SK-N-SH treated with all-trans-retinoic acid at 6 μM for 48 hours (cell line): ENCODE data around the gene KRTAP19-8.

ENCODE experiments used
- ATAC-seq: fragments of 200-7000 bp; cut with Tn5 transposase; 3 replicates; pipeline ENCODE4 v1.9.1; 2020; ENCODE audit warnings: mild to moderate bottlenecking, moderate library complexity
- ARNTL ChIP-seq: fragments of 450-650 bp; formaldehyde crosslinking; IDR thresholded peaks from 2 replicates; pipeline ENCODE4 v1.5.0; 2020; ENCODE audit warnings: low read depth, mild to moderate bottlenecking, moderate library complexity, borderline replicate concordance
- BACH2 ChIP-seq: fragments of 250-450 bp; sonication (Bioruptor Pico); IDR thresholded peaks from 2 replicates; pipeline ENCODE4 v1.9.0; 2021; ENCODE audit warnings: mild to moderate bottlenecking, borderline replicate concordance
- CSDC2 ChIP-seq: fragments of 250-450 bp; sonication (Bioruptor Pico); IDR thresholded peaks from 2 replicates; pipeline ENCODE4 v1.5.0; 2020; ENCODE audit warnings: mild to moderate bottlenecking, moderate library complexity
- ESRRG ChIP-seq: fragments of 250-450 bp; sonication (Bioruptor Pico); IDR thresholded peaks from 2 replicates; pipeline ENCODE4 v1.6.1; 2021; ENCODE audit warnings: mild to moderate bottlenecking
- GLIS3 ChIP-seq: fragments of 250-450 bp; sonication (Bioruptor Pico); IDR thresholded peaks from 2 replicates; pipeline ENCODE4 v1.5.0; 2020; ENCODE audit warnings: mild to moderate bottlenecking, moderate library complexity
- ISL1 ChIP-seq: fragments of 250-450 bp; sonication (Bioruptor Pico); IDR thresholded peaks from 2 replicates; pipeline ENCODE4 v2.1.2; 2022; ENCODE audit warnings: mild to moderate bottlenecking, moderate library complexity
- PATZ1 ChIP-seq: fragments of 250-450 bp; sonication (Bioruptor Pico); IDR thresholded peaks from 2 replicates; pipeline ENCODE4 v1.8.0; 2020; ENCODE audit warnings: mild to moderate bottlenecking, moderate library complexity, borderline replicate concordance
- POU6F1 ChIP-seq: fragments of 250-450 bp; sonication (Bioruptor Pico); IDR thresholded peaks from 2 replicates; pipeline ENCODE4 v1.8.0; 2021; ENCODE audit warnings: low read depth, mild to moderate bottlenecking, moderate library complexity, borderline replicate concordance
- PPARA ChIP-seq: fragments of 250-450 bp; sonication (Bioruptor Pico); IDR thresholded peaks from 2 replicates; pipeline ENCODE4 v1.5.0; 2020; ENCODE audit warnings: mild to moderate bottlenecking, borderline replicate concordance
- RARB ChIP-seq: fragments of 250-450 bp; sonication (Bioruptor Pico); IDR thresholded peaks from 2 replicates; pipeline ENCODE4 v1.8.0; 2021; ENCODE audit warnings: mild to moderate bottlenecking, moderate library complexity
- SNAI2 ChIP-seq: fragments of 250-450 bp; sonication (Bioruptor Pico); IDR thresholded peaks from 2 replicates; pipeline ENCODE4 v1.5.0; 2020; ENCODE audit warnings: mild to moderate bottlenecking, moderate library complexity
- TCF4 ChIP-seq: fragments of 250-450 bp; sonication (Bioruptor Pico); IDR thresholded peaks from 2 replicates; pipeline ENCODE4 v1.8.0; 2021; ENCODE audit warnings: mild to moderate bottlenecking, moderate library complexity, borderline replicate concordance
- TOX ChIP-seq: fragments of 250-450 bp; sonication (Bioruptor Pico); IDR thresholded peaks from 2 replicates; pipeline ENCODE4 v1.8.0; 2021; ENCODE audit warnings: mild to moderate bottlenecking, moderate library complexity, borderline replicate concordance
- TSHZ2 ChIP-seq: fragments of 250-450 bp; sonication (Bioruptor Pico); IDR thresholded peaks from 2 replicates; pipeline ENCODE4 v1.5.0; 2020; ENCODE audit warnings: mild to moderate bottlenecking, moderate library complexity
- ZC3H10 ChIP-seq: fragments of 250-450 bp; sonication (Bioruptor Pico); IDR thresholded peaks from 2 replicates; pipeline ENCODE4 v1.5.1; 2021; ENCODE audit warnings: mild to moderate bottlenecking, moderate library complexity
- ZFP3 ChIP-seq: fragments of 250-450 bp; sonication (Bioruptor Pico); IDR thresholded peaks from 2 replicates; pipeline ENCODE4 v1.5.0; 2020; ENCODE audit warnings: mild to moderate bottlenecking, moderate library complexity
- ZFP30 ChIP-seq: fragments of 450-650 bp; formaldehyde crosslinking; IDR thresholded peaks from 2 replicates; pipeline ENCODE4 v1.5.0; 2022; ENCODE audit warnings: mild to moderate bottlenecking, moderate library complexity
- ZNF565 ChIP-seq: fragments of 450-650 bp; formaldehyde crosslinking; conservative IDR thresholded peaks from 2 replicates; pipeline ENCODE4 v1.5.0; 2020; ENCODE audit warnings: low read depth, mild to moderate bottlenecking, moderate library complexity
- ZNF70 ChIP-seq: fragments of 450-650 bp; formaldehyde crosslinking; IDR thresholded peaks from 2 replicates; pipeline ENCODE4 v1.5.0; 2020; ENCODE audit warnings: mild to moderate bottlenecking, moderate library complexity
- ZNF8 ChIP-seq: fragments of 450-650 bp; formaldehyde crosslinking; IDR thresholded peaks from 2 replicates; pipeline ENCODE4 v1.5.0; 2020; ENCODE audit warnings: mild to moderate bottlenecking, moderate library complexity

KRTAP19-8 gene

GRCh38 chr21:31075848-31076247, 37.6 kb upstream of the KRTAP19-8 start:
- no peak for TF ChIP-seq TCF4 (CRISPR knock-in tag)
- TF ChIP-seq ZNF8 (CRISPR knock-in tag), result no peak
- ATAC-seq, result no peak

GRCh38 chr21:31072533-31072932, 34.3 kb upstream of the KRTAP19-8 start:
- no peak for ATAC-seq
- TF ChIP-seq ZNF565 (no peak), TOX (no peak), ISL1 (no peak), CSDC2 (CRISPR knock-in tag) (no peak), BACH2 (CRISPR knock-in tag) (no peak)

- no peak for TF ChIP-seq POU6F1 (CRISPR knock-in tag)
- no peak for TF ChIP-seq SNAI2
- TF ChIP-seq PATZ1 (CRISPR knock-in tag), result no peak
- no peak for TF ChIP-seq TSHZ2 (CRISPR knock-in tag)
- TF ChIP-seq TOX, result no peak
- no peak for TF ChIP-seq TCF4 (CRISPR knock-in tag)
- TF ChIP-seq ZFP30 (CRISPR knock-in tag), result no peak
- no peak for TF ChIP-seq ARNTL (CRISPR knock-in tag)
- TF ChIP-seq BACH2 (CRISPR knock-in tag), result no peak
- no peak for TF ChIP-seq ZNF565
- no peak for TF ChIP-seq ESRRG (CRISPR knock-in tag)
- no peak for ATAC-seq
These were observed 26.5 kb upstream of the KRTAP19-8 start for GRCh38 chr21:31064803-31065202.

- ATAC-seq, result no peak
- TF ChIP-seq PATZ1 (CRISPR knock-in tag) (no peak), CSDC2 (CRISPR knock-in tag) (no peak), TOX (no peak), ZFP3 (CRISPR knock-in tag) (no peak), SNAI2 (no peak), GLIS3 (CRISPR knock-in tag) (no peak), ZC3H10 (CRISPR knock-in tag) (no peak), ESRRG (CRISPR knock-in tag) (no peak), ZNF8 (CRISPR knock-in tag) (no peak), PPARA (no peak), TSHZ2 (CRISPR knock-in tag) (no peak), ZNF70 (no peak), ARNTL (CRISPR knock-in tag) (no peak), ZNF565 (no peak), BACH2 (CRISPR knock-in tag) (no peak), RARB (CRISPR knock-in tag) (no peak)
These were observed 14.3 kb upstream of the KRTAP19-8 start for GRCh38 chr21:31052489-31053142.
